K562 (cell line): Measurements from ENCODE around the gene GNAZ. TPM values are rescaled to one million over a fixed set of nuclear protein-coding genes. Genes with fewer than 3 reads are reported as not detected.

Source experiments
- CEBPZ ChIP-seq: fragments of 150-350 bp; IDR thresholded peaks from 2 replicates; pipeline ENCODE4 v1.6.1; 2014; ENCODE audit warnings: low read depth, mild to moderate bottlenecking, low read length, borderline replicate concordance
- FOXA1 ChIP-seq: fragments of 450-650 bp; IDR thresholded peaks from 2 replicates; pipeline ENCODE4 v1.6.1; 2016; ENCODE audit warnings: mild to moderate bottlenecking, borderline replicate concordance
- HMGXB4 ChIP-seq: sonication (generic); formaldehyde crosslinking; IDR thresholded peaks from 2 replicates; pipeline ENCODE4 v1.8.1; 2023; ENCODE audit warnings: mild to moderate bottlenecking, missing genetic modification reagents
- MCM5 ChIP-seq: fragments of 450-650 bp; IDR thresholded peaks from 2 replicates; pipeline ENCODE4 v1.6.1; 2016; ENCODE audit warnings: low read depth
- MCM7 ChIP-seq, 2 experiments: fragments of 450-650 bp; IDR thresholded peaks; 2 replicates each; pipeline ENCODE4 v1.6.1; 2016 to 2018
- MYNN ChIP-seq, 2 experiments: sonication (generic); formaldehyde crosslinking in 1 of 2; IDR thresholded peaks; 2 replicates each; pipeline versions ENCODE4 v1.5.0 to v1.6.1; 2016 to 2020; ENCODE audit warnings: antibody characterized with exemption in 1 of 2, missing genetic modification reagents in 1 of 2
- NCOA1 ChIP-seq: fragments of 450-650 bp; IDR thresholded peaks from 2 replicates; pipeline ENCODE4 v1.6.1; 2016; ENCODE audit warnings: low read depth
- RB1 ChIP-seq: fragments of 450-650 bp; IDR thresholded peaks from 2 replicates; pipeline ENCODE4 v1.6.1; 2017; ENCODE audit warnings: low read depth, mild to moderate bottlenecking
- SMAD2 ChIP-seq: fragments of 150-350 bp; IDR thresholded peaks from 2 replicates; pipeline ENCODE4 v1.6.1; 2014; ENCODE audit warnings: low read depth, mild to moderate bottlenecking, low read length
- SMARCC2 ChIP-seq: fragments of 450-650 bp; IDR thresholded peaks from 2 replicates; pipeline ENCODE4 v1.6.1; 2017; ENCODE audit warnings: antibody characterized with exemption, moderate library complexity, mild to moderate bottlenecking, low read depth
- STAT6 ChIP-seq: sonication (generic); formaldehyde crosslinking; IDR thresholded peaks from 2 replicates; pipeline ENCODE4 v1.8.1; 2023; ENCODE audit warnings: mild to moderate bottlenecking, missing genetic modification reagents
- TFAM ChIP-seq: fragments of 250-450 bp; sonication (Bioruptor Pico); conservative IDR thresholded peaks from 2 replicates; pipeline ENCODE4 v1.5.0; 2021; ENCODE audit warnings: mild to moderate bottlenecking, moderate library complexity
- polyA plus RNA-seq, 8 experiments: library from polyadenylated mRNA; depleted of rRNA in 4 of 8; stranded (reverse) in 5 of 8; unstranded in 3 of 8; fragments of >200 nt; fragmentation: Nextera tagmentation in 2 of 8; fragmentation: Illumina TruSeq in 1 of 8; extraction: Ambion mirVana in 2 of 8; extraction: Trizol in 1 of 8; gene quantifications; 2 replicates each; pipeline versions ENCODE4 v1.2.1 to v1.2.3, GENCODE V29; 2011 to 2014; ENCODE audit warnings: inconsistent platforms in 1 of 8, missing spikeins in 1 of 8
- total RNA-seq, 7 experiments: library from RNA; depleted of rRNA in 6 of 7; stranded (reverse); fragments of >200 nt in 6 of 7; fragmentation: Illumina TruSeq in 2 of 7; extraction: Trizol in 2 of 7; gene quantifications; 2 replicates each; pipeline versions ENCODE4 v1.2.1 to v1.2.3, GENCODE V29; 2011 to 2021; ENCODE audit warnings: low replicate concordance in 1 of 7
- TF ChIP-seq, protein P1 (sequence below): fragments of 450-650 bp; IDR thresholded peaks from 2 replicates; pipeline ENCODE4 v1.6.1; 2016
- TF ChIP-seq, protein P2 (sequence below), 3 experiments: IDR thresholded peaks in 2 of 3; conservative IDR thresholded peaks in 1 of 3; 2 replicates each; pipeline ENCODE4 v1.5.1; 2011 to 2012; ENCODE audit warnings: low read length in 3 of 3, mild to moderate bottlenecking in 3 of 3, control low read depth in 2 of 3, improper control_type of control experiment in 1 of 3, inconsistent platforms in 1 of 3, low read depth in 1 of 3, mixed read lengths in 1 of 3, moderate library complexity in 1 of 3; ENCODE audit not compliant: insufficient read depth in 2 of 3

The GNAZ gene
- total and polyA plus RNA-seq, 9 of the 15 experiments (the other 6 are each of a cell fraction or from before 2014, with no cell fraction given): 0.04 to 0.22 (median 0.13) TPM; not detected in 3

- TF ChIP-seq CEBPZ (0 out of 2 replicates have a peak, but pooled peaks have one; percentile 18), MCM7 (IDR thresholded peaks at IDR 0.05) (no peak; a peak in 1 of 4 replicates), FOXA1 (no peak), HMGXB4 (0 out of 2 replicates have a peak, but pooled peaks have one; percentile 2), STAT6 (peak; percentile 29; the same call in 1 of the 2 replicates), NCOA1 (no peak), SMAD2 (no peak), TFAM (CRISPR knock-in tag) (no peak), MYNN (IDR thresholded peaks at IDR 0.05) (no peak), MYNN (CRISPR knock-in tag; IDR thresholded peaks at IDR 0.05) (peak; percentile 62; the same call in 1 of the 2 replicates), MCM5 (peak; percentile 55; the same call in 1 of the 2 replicates), RB1 (0 out of 2 replicates have a peak, but pooled peaks have one; percentile 6), SMARCC2 (no peak)
- TF ChIP-seq, protein P1, sequence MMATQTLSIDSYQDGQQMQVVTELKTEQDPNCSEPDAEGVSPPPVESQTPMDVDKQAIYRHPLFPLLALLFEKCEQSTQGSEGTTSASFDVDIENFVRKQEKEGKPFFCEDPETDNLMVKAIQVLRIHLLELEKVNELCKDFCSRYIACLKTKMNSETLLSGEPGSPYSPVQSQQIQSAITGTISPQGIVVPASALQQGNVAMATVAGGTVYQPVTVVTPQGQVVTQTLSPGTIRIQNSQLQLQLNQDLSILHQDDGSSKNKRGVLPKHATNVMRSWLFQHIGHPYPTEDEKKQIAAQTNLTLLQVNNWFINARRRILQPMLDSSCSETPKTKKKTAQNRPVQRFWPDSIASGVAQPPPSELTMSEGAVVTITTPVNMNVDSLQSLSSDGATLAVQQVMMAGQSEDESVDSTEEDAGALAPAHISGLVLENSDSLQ: no peak
- TF ChIP-seq, protein P2, sequence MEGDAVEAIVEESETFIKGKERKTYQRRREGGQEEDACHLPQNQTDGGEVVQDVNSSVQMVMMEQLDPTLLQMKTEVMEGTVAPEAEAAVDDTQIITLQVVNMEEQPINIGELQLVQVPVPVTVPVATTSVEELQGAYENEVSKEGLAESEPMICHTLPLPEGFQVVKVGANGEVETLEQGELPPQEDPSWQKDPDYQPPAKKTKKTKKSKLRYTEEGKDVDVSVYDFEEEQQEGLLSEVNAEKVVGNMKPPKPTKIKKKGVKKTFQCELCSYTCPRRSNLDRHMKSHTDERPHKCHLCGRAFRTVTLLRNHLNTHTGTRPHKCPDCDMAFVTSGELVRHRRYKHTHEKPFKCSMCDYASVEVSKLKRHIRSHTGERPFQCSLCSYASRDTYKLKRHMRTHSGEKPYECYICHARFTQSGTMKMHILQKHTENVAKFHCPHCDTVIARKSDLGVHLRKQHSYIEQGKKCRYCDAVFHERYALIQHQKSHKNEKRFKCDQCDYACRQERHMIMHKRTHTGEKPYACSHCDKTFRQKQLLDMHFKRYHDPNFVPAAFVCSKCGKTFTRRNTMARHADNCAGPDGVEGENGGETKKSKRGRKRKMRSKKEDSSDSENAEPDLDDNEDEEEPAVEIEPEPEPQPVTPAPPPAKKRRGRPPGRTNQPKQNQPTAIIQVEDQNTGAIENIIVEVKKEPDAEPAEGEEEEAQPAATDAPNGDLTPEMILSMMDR (IDR thresholded peaks at IDR 0.05 in 2 of 3, conservative IDR thresholded peaks at IDR 0.05 in 1 of 3; ENCODE audit: insufficient read depth in 2 of 3, low read depth in 1 of 3, low read length in 3 of 3): peak in 1 of 3 experiments; percentile 37; a peak in 2 of 6 replicates
Measured at GRCh38 chr22:23103199-23103954, 33.1 kb downstream of the GNAZ start (continued).
